ENCODE data around the gene SRGAP3.

Gene SRGAP3

DNA sequence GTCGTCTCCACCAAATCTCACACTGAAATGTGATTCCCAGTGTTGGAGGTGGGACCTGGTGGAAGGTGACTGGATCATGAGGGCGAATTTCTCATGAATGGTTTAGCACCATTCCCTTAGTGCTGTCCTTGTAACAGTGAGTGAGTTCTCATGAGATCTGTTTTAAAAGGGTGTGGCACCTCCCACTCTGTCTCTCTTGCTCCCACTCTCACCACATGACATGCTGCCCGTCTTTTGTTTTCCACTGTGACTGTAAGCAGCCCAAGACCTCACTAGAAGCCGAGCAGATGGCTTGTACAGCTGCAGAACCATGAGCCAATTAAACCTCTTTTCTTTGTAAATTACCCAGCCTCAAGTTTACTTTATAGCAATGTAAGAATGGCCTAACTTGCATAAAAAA is 307.3 kb downstream of the SRGAP3 start:
- Histone ChIP-seq H3K9me3 (0 out of 2 replicates have a peak, but pooled peaks cover 3% of the 10 kb centered on the region), H3K36me3 (replicated peaks) (peaks cover 70% of the 10 kb centered on the region), H3K4me1 (no peaks in the 10 kb centered on the region), H3K27me3 (ENCODE audit: low read depth) (no peaks in the 10 kb centered on the region), H3K4me3 (no peak overlapping the region)
- in situ Hi-C loops (cut with MboI; ENCODE audit: low sequenced_read_pairs) = no loop called here
- no peak for DNase-seq (ENCODE audit: low spot score in 2 of 2)

DNA sequence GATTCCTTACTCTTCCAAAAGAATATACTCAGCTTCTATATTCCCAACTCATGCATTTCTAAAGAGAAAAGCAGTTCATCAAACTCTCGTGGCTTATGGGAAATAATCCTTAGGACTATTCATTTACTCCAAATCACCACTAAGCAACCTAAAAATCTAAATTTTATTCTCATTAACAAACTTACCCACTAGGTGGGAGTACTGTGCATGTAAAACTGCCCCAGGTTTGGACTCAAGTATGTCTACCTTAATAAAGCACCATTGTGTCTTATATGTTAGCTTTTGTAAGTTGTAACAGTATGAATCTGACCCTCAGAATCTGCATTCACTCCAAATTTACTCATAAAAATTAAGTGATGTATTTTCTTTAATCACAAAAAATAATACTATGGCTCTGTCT is 311.4 kb downstream of the SRGAP3 start:
- in situ Hi-C loops (cut with MboI; ENCODE audit: low sequenced_read_pairs) = no loop called here
- peaks cover 46% of the 10 kb centered on the region for H3K36me3 ChIP-seq (replicated peaks)
- DNase-seq (ENCODE audit: low spot score in 2 of 2) = no peak
- H3K27me3 ChIP-seq (ENCODE audit: low read depth) = no peaks in the 10 kb centered on the region
- H3K9me3 ChIP-seq = no peaks in the 10 kb centered on the region
- no peaks in the 10 kb centered on the region for H3K4me1 ChIP-seq
- no peak overlapping the region for H3K4me3 ChIP-seq

DNA sequence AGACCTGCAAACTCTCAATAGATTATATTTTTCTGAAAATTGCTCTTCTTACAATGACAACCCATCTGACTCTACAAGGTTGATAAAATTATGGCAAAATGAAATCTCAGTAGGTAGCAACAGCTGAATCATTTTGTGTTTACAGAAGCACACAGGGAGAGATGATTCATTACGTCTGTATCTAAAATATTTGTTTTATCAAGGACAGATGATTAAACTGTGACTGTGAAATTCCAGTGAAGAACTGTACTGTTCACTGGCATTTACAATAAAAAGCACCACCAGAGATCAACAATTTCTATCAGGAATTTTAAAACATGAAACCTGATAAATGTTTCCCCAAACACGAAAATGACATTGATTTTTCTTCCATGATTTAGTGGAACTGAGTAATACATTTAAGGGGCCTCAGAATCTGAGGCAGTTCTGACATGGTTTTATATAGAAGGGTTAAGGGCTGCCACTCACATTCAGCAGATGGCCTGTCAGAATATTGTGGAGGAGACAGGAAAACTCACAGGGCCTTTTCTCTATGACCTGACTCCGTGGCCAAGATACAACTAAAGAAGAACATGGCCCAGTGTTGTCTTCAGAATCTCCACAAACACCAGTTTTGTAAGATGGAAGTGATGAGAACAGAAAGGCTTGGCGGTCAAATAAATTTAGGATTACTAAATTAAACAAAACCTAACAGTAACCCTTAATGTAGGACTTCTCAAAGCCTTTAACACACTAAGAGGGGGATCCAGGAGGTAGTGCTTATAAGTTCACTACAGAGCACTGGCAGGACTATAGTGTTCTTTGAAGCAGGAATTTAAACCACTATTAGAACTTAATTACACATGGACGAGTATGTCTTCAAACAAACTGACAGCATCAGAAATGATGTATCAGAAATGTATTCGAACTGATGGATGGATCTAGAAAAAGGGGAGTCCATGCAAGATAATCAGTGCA is 312.1 kb downstream of the SRGAP3 start:
- in situ Hi-C loops (cut with MboI; ENCODE audit: low sequenced_read_pairs) = no loop called here
- no peaks in the 10 kb centered on the region for H3K9me3 ChIP-seq
- no peak overlapping the region for H3K4me3 ChIP-seq
- H3K36me3 ChIP-seq (replicated peaks) = peaks cover 41% of the 10 kb centered on the region
- DNase-seq (ENCODE audit: low spot score in 2 of 2) = no peak
- no peaks in the 10 kb centered on the region for H3K27me3 ChIP-seq (ENCODE audit: low read depth)
- no peaks in the 10 kb centered on the region for H3K4me1 ChIP-seq

DNA sequence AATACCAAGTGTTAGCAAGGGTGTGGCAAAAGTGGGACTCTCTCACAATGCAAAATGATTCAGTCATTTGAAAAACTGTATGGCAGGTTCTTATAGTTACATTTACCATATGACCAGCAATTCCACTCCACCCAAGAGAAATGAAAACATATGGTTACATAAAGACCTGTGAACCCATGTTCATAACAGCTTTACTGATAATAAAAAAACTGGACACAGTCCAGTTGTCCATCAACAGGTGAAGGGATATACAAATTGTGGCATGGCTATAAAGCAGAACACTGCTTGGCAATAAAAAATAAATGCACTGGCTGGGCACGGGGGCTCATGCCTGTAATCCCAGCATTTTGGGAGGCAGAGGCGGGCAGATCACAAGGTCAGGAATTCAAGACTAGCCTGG is 316.9 kb downstream of the SRGAP3 start:
- H3K4me1 ChIP-seq = no peaks in the 10 kb centered on the region
- peaks cover 10% of the 10 kb centered on the region for H3K36me3 ChIP-seq (replicated peaks)
- DNase-seq (ENCODE audit: low spot score in 2 of 2) = no peak
- H3K9me3 ChIP-seq = no peaks in the 10 kb centered on the region
- in situ Hi-C loops (cut with MboI; ENCODE audit: low sequenced_read_pairs) = no loop called here
- H3K4me3 ChIP-seq = no peak overlapping the region
- H3K27me3 ChIP-seq (ENCODE audit: low read depth) = no peaks in the 10 kb centered on the region

GRCh38 chr3:8931342-8931741 is 318.1 kb downstream of the SRGAP3 start:
- DNase-seq (ENCODE audit: low spot score in 2 of 2) = no peak
- no peaks in the 10 kb centered on the region for H3K9me3 ChIP-seq
- in situ Hi-C loops (cut with MboI; ENCODE audit: low sequenced_read_pairs) = no loop called here
- no peak overlapping the region for H3K4me3 ChIP-seq
- no peaks in the 10 kb centered on the region for H3K27me3 ChIP-seq (ENCODE audit: low read depth)
- H3K36me3 ChIP-seq (replicated peaks) = peaks cover 3% of the 10 kb centered on the region
- H3K4me1 ChIP-seq = no peaks in the 10 kb centered on the region
